T-helper 2 cell treated with Interferon-gamma antibody and Interleukin-4, amounts not matched to agents 5 μg/mL and 100 μg/mL, for 36 hours (primary cell): Measurements from ENCODE around the gene KCNG4.

Source experiments
- DNase-seq: peaks from one replicate; pipeline ENCODE4 v3.0.0; 2021; ENCODE audit warnings: low spot score
- H3K27ac Mint-ChIP-seq: one replicate; pipeline ENCODE4 v1.8.0; 2021; ENCODE audit warnings: mild to moderate bottlenecking, mixed read lengths
- H3K27me3 Mint-ChIP-seq: one replicate; pipeline ENCODE4 v1.8.0; 2021; ENCODE audit warnings: low read depth, mixed read lengths
- H3K36me3 Mint-ChIP-seq: one replicate; pipeline ENCODE4 v1.8.0; 2021; ENCODE audit warnings: low read depth, mixed read lengths
- H3K4me1 Mint-ChIP-seq: one replicate; pipeline ENCODE4 v1.8.0; 2021; ENCODE audit warnings: low read depth, mixed read lengths
- H3K4me3 Mint-ChIP-seq: one replicate; pipeline ENCODE4 v1.8.0; 2022; ENCODE audit warnings: mild to moderate bottlenecking, moderate library complexity, mixed read lengths
- H3K9me3 Mint-ChIP-seq: one replicate; pipeline ENCODE4 v1.8.0; 2021; ENCODE audit warnings: mixed read lengths

KCNG4 gene

DNA sequence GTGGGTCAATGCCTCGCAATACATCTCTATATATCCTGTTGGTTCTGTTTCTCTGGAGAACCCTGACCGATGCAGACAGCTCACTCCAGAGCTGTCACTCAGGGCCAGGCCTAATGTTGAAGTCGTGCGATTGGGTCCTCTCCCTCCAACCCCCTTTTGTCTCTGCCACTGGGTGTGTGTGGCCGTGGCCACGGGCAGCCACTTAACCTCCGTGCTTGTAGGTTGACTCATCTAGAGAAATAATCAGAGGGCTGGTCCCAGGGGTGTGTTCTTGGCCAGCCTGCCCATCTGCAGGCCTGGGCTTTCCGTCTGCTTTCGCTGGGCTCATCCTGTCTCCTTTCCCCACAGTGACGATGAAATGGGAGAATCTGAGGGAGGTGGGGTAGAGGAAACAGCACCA, 41.4 kb downstream of the KCNG4 start:
- DNase-seq, result no peak
- no peak overlapping the region for H3K27ac Mint-ChIP-seq
- no peaks in the 10 kb centered on the region for H3K27me3 Mint-ChIP-seq
- H3K9me3 Mint-ChIP-seq, result no peaks in the 10 kb centered on the region
- H3K36me3 Mint-ChIP-seq, result no peaks in the 10 kb centered on the region
- H3K4me1 Mint-ChIP-seq, result peaks cover 12% of the 10 kb centered on the region
- H3K4me3 Mint-ChIP-seq, result no peak overlapping the region

DNA sequence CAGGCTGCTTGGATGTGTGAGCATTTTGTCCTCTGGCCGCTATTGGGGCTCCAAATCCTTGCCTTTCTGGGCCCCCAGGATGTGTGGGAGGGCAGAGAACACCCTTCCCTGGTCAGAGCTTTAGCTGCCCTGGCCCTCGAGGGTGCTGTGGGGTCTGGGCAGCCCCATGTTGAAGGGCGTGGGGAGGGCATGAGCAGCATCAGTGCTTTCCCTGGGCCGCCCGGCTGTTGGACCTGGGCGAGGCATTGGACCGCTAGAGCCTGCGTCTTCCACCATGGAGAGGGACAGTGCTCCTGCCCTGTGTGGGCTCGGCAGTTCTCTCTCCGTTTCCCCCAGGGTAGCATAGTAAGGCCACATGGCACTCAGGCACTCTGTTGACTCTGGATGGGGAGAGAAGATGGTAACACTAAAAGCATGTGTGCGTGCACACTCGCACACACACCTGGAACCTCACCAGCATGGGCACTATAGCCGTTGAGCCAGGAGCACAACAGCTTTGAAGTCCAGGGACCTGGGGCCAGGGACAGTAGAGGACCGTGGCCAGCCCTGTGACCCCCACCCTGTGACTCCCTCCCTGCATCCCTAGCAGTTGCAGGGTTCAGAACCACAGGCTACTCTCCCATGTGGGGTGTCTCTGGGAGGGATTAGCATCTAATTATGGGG, 42.2 kb downstream of the KCNG4 start:
- no peaks in the 10 kb centered on the region for H3K27me3 Mint-ChIP-seq
- no peaks in the 10 kb centered on the region for H3K9me3 Mint-ChIP-seq
- no peak for DNase-seq
- H3K36me3 Mint-ChIP-seq, result no peaks in the 10 kb centered on the region
- H3K27ac Mint-ChIP-seq, result no peak overlapping the region
- no peak overlapping the region for H3K4me3 Mint-ChIP-seq
- peaks cover 16% of the 10 kb centered on the region for H3K4me1 Mint-ChIP-seq

- no peak overlapping the region for H3K4me3 Mint-ChIP-seq
- no peak for DNase-seq
- H3K4me1 Mint-ChIP-seq, result peaks cover 16% of the 10 kb centered on the region
- no peak overlapping the region for H3K27ac Mint-ChIP-seq
- no peaks in the 10 kb centered on the region for H3K9me3 Mint-ChIP-seq
- no peaks in the 10 kb centered on the region for H3K27me3 Mint-ChIP-seq
- no peaks in the 10 kb centered on the region for H3K36me3 Mint-ChIP-seq
These were observed 43.0 kb downstream of the KCNG4 start for GRCh38 chr16:84196727-84197394.

- no peaks in the 10 kb centered on the region for H3K27me3 Mint-ChIP-seq
These were observed 43.7 kb downstream of the KCNG4 start for GRCh38 chr16:84196101-84196500.

DNA sequence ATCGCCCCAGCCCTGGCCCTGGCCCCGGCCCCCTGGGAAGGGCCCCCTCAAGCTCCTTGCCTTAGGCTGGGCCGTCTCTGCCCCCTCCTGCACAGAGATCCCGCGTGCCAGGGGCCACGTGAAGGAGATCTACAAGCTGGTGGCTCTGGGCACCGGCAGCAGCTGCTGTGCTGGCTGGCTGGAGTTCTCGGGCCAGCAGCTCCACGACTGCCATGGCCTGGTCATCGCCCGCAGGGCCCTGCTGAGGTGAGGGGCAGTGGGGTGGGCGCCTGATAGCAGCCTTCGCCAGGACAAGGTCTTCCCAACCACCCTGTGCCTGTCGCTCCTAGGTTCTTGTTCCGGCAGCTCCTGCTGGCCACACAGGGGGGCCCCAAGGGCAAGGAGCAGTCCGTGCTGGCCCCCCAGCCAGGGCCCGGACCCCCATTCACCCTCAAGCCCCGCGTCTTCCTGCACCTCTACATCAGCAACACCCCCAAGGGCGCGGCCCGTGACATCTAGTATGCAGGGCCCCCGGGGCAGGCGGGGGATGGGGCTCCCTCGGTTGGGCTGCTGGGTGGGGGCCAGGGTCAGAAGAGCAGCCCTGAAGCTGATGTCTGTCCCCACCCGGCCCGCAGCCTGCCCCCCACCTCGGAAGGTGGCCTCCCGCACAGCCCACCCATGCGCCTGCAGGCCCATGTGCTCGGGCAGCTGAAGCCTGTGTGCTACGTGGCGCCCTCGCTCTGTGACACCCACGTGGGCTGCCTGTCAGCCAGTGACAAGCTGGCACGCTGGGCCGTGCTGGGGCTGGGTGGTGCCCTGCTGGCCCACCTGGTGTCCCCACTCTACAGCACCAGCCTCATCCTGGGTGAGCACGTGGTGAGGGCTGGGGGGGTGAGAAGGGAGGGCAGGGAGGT, 44.4 kb downstream of the KCNG4 start:
- Mint-ChIP-seq H3K36me3 (no peaks in the 10 kb centered on the region), H3K9me3 (no peaks in the 10 kb centered on the region), H3K4me1 (peaks cover 16% of the 10 kb centered on the region), H3K27ac (no peak overlapping the region), H3K27me3 (no peaks in the 10 kb centered on the region), H3K4me3 (no peak overlapping the region)
- DNase-seq, result no peak

More at GRCh38 chr16:84196101-84196500, 43.7 kb downstream of the KCNG4 start:
- no peak overlapping the region for H3K27ac Mint-ChIP-seq
- no peaks in the 10 kb centered on the region for H3K36me3 Mint-ChIP-seq
- no peaks in the 10 kb centered on the region for H3K9me3 Mint-ChIP-seq
- peaks cover 16% of the 10 kb centered on the region for H3K4me1 Mint-ChIP-seq
- H3K4me3 Mint-ChIP-seq, result no peak overlapping the region
- no peak for DNase-seq

GRCh38 chr16:84194470-84195200, 45.2 kb downstream of the KCNG4 start:
- Mint-ChIP-seq H3K27me3 (no peaks in the 10 kb centered on the region), H3K9me3 (no peaks in the 10 kb centered on the region), H3K36me3 (no peaks in the 10 kb centered on the region), H3K4me3 (peak overlapping the region; percentile 46), H3K4me1 (peaks cover 16% of the 10 kb centered on the region), H3K27ac (peak overlapping the region; percentile 60)
- peak; percentile 16 for DNase-seq

GRCh38 chr16:84194018-84194417, 45.8 kb downstream of the KCNG4 start:
- Mint-ChIP-seq H3K27me3 (no peaks in the 10 kb centered on the region), H3K27ac (peak overlapping the region; percentile 64), H3K36me3 (no peaks in the 10 kb centered on the region), H3K9me3 (no peaks in the 10 kb centered on the region), H3K4me3 (peak overlapping the region; percentile 46), H3K4me1 (peaks cover 16% of the 10 kb centered on the region)
- no peak for DNase-seq

- Mint-ChIP-seq H3K27ac (peak overlapping the region; percentile 64), H3K27me3 (no peaks in the 10 kb centered on the region), H3K9me3 (no peaks in the 10 kb centered on the region), H3K36me3 (no peaks in the 10 kb centered on the region), H3K4me3 (peak overlapping the region; percentile 46), H3K4me1 (peaks cover 16% of the 10 kb centered on the region)
- DNase-seq, result no peak
These were observed 46.3 kb downstream of the KCNG4 start for GRCh38 chr16:84193480-84193879.

DNA sequence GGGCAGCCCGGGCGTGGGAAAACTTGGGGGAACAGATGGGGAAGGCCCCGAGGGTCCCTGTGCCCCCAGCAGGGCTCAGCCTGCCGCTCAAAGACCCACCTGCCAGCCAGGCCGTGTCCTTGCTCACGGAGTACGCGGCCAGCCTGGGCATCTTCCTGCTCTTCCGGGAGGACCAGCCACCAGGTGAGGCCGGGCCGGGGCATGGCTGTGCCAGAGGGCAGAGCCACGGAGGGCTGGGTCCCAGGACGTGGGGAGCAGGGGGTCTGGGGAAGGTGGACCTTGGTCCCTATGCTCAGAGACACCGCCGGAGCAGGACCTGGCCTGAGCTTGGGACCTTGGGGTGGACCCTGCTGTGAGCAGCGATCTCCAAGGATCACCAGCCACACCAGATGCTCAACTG, 48.3 kb downstream of the KCNG4 start:
- no peaks in the 10 kb centered on the region for H3K27me3 Mint-ChIP-seq
- peaks cover 18% of the 10 kb centered on the region for H3K4me1 Mint-ChIP-seq
- DNase-seq, result no peak
- H3K4me3 Mint-ChIP-seq, result no peak overlapping the region
- no peaks in the 10 kb centered on the region for H3K9me3 Mint-ChIP-seq
- H3K27ac Mint-ChIP-seq, result no peak overlapping the region
- peaks cover 3% of the 10 kb centered on the region for H3K36me3 Mint-ChIP-seq

- H3K4me3 Mint-ChIP-seq, result no peak within 1 kb of the TSS
- H3K27ac Mint-ChIP-seq, result no peak within 1 kb of the TSS
- peaks cover 3% of the 10 kb centered on the region for H3K36me3 Mint-ChIP-seq
- no peaks in the 10 kb centered on the region for H3K27me3 Mint-ChIP-seq
- H3K4me1 Mint-ChIP-seq, result peaks cover 19% of the 10 kb centered on the region
- no peaks in the 10 kb centered on the region for H3K9me3 Mint-ChIP-seq
- no peak for DNase-seq
These were observed 49.0 kb downstream of the KCNG4 start, which contains the start of gene ADAD2 for GRCh38 chr16:84190731-84191388. TSS of gene ADAD2 (plus strand) at chr16:84191157. CDS start at chr16:84191231, 74 bp downstream.

- peaks cover 10% of the 10 kb centered on the region for H3K4me1 Mint-ChIP-seq
- no peaks in the 10 kb centered on the region for H3K9me3 Mint-ChIP-seq
- peaks cover 13% of the 10 kb centered on the region for H3K36me3 Mint-ChIP-seq
- H3K27me3 Mint-ChIP-seq, result no peaks in the 10 kb centered on the region
- peak within 1 kb of the TSS; percentile 86 for H3K27ac Mint-ChIP-seq
- H3K4me3 Mint-ChIP-seq, result peak within 1 kb of the TSS; percentile 94
- DNase-seq, result peak; percentile 88
These were observed 53.0 kb downstream of the KCNG4 start, which contains the start of gene TAF1C for GRCh38 chr16:84186685-84187437. TSS of gene TAF1C (minus strand) at chr16:84187057. CDS start at chr16:84184988, 2,069 bp downstream.

- peaks cover 13% of the 10 kb centered on the region for H3K36me3 Mint-ChIP-seq
- no peaks in the 10 kb centered on the region for H3K27me3 Mint-ChIP-seq
- DNase-seq, result no peak
- H3K4me1 Mint-ChIP-seq, result peaks cover 10% of the 10 kb centered on the region
- H3K9me3 Mint-ChIP-seq, result no peaks in the 10 kb centered on the region
- H3K4me3 Mint-ChIP-seq, result peak overlapping the region; percentile 94
- peak overlapping the region; percentile 43 for H3K27ac Mint-ChIP-seq
These were observed 55.0 kb downstream of the KCNG4 start for GRCh38 chr16:84184775-84185174.
